Neutrophil (primary cell): ENCODE measurements around the gene PINLYP.

ENCODE experiments used
- H3K27ac ChIP-seq: fragments of 200-600 bp; sonication (generic); 2 replicates; pipeline ENCODE4 v1.5.1; 2016; ENCODE audit warnings: mild to moderate bottlenecking, moderate library complexity
- H3K27me3 ChIP-seq: fragments of 200-600 bp; sonication (generic); 2 replicates; pipeline ENCODE4 v1.6.0; 2016; ENCODE audit warnings: mild to moderate bottlenecking
- H3K36me3 ChIP-seq: fragments of 200-600 bp; sonication (generic); 2 replicates; pipeline ENCODE4 v1.5.1; 2017
- H3K4me1 ChIP-seq, 2 experiments: fragments of 200-600 bp in 1 of 2; sonication (generic) in 1 of 2; 1 replicate in 1 of 2; 2 replicates in 1 of 2; pipeline versions ENCODE4 v1.5.1 to v1.6.1; 2013 to 2016; ENCODE audit warnings: low read depth in 1 of 2, low read length in 1 of 2, mild to moderate bottlenecking in 1 of 2, moderate library complexity in 1 of 2; ENCODE audit not compliant: control insufficient read depth in 1 of 2, insufficient read depth in 1 of 2
- H3K4me3 ChIP-seq, 2 experiments: fragments of 200-600 bp in 1 of 2; sonication (generic) in 1 of 2; 1 replicate in 1 of 2; 2 replicates in 1 of 2; pipeline ENCODE4 v1.5.1; 2013 to 2016; ENCODE audit warnings: low read depth in 1 of 2, low read length in 1 of 2, mild to moderate bottlenecking in 1 of 2, moderate library complexity in 1 of 2
- H3K9me3 ChIP-seq: fragments of 200-600 bp; sonication (generic); 2 replicates; pipeline ENCODE4 v1.5.1; 2016
- TF ChIP-seq, protein P1 (sequence below): fragments of 200-600 bp; sonication (generic); IDR thresholded peaks from 2 replicates; pipeline ENCODE4 v1.5.1; 2016; ENCODE audit warnings: antibody characterized with exemption

PINLYP gene

DNA sequence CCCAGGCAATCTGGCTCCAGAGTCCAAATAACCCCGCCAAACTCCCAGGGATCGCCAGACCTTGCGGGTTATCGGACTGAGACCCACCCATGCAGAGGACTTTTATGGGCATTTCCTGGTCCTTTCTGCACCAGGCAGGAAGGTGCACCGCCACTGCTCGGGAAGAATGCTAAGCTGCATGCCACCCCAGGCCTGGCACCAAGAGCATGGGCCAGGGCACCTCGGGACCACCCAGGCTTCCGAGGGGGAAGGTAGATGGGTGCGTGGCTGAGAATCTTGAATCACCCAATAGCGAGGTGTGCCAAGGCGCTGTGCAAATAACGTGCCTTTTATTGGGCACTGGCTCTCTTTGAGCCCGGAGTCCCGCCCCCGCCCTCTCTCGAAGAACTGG is 43.0 kb upstream of the PINLYP start:
- Histone ChIP-seq H3K36me3 (peaks cover 5% of the 10 kb centered on the region), H3K4me3 (peak overlapping the region; percentile 82 to 83), H3K9me3 (no peaks in the 10 kb centered on the region), H3K4me1 (peaks cover 18 to 21% of the 10 kb centered on the region in 2 experiments), H3K27me3 (no peaks in the 10 kb centered on the region), H3K27ac (peak overlapping the region; percentile 77)
- TF ChIP-seq, protein P1, sequence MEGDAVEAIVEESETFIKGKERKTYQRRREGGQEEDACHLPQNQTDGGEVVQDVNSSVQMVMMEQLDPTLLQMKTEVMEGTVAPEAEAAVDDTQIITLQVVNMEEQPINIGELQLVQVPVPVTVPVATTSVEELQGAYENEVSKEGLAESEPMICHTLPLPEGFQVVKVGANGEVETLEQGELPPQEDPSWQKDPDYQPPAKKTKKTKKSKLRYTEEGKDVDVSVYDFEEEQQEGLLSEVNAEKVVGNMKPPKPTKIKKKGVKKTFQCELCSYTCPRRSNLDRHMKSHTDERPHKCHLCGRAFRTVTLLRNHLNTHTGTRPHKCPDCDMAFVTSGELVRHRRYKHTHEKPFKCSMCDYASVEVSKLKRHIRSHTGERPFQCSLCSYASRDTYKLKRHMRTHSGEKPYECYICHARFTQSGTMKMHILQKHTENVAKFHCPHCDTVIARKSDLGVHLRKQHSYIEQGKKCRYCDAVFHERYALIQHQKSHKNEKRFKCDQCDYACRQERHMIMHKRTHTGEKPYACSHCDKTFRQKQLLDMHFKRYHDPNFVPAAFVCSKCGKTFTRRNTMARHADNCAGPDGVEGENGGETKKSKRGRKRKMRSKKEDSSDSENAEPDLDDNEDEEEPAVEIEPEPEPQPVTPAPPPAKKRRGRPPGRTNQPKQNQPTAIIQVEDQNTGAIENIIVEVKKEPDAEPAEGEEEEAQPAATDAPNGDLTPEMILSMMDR: no peak

DNA sequence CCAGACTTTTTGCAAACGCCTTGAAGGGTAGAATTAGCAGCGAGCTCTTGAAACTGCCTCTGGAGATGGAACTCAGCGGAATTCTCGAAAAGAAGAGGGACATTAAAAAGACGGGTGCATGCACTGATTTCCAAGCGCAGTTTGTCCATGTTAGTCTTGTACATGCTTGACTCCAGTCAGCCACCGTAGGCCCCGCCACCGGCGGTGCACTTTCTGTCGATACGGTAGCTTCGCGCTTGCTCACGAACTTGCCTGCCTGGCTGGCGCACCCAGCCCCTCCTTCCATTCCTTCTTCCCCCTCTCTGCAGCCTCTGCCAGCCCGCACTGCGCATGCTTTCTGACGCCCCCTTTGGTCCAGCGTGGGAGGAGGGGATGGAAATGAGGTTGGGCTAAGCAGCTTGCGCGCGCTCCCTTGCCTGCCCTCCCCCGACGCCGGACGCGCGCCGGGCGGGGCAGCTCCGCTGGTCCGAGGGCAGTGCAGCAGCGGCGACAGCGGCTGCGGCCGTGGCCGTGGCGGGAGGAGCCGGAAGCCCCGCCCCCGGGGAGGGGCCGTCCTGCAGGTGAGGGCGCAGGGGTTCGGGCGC is 42.5 kb upstream of the PINLYP start, which contains the start of gene ZNF575:
Gene ZNF575 (plus strand): TSS at position 227 of the 584 bp plus-strand sequence. CDS start 1,235 bp downstream, outside the sequence.
- Histone ChIP-seq H3K9me3 (no peaks in the 10 kb centered on the region), H3K27ac (peak within 1 kb of the TSS; percentile 77), H3K27me3 (no peaks in the 10 kb centered on the region), H3K36me3 (peaks cover 9% of the 10 kb centered on the region), H3K4me1 (peaks cover 18 to 21% of the 10 kb centered on the region in 2 experiments), H3K4me3 (peak within 1 kb of the TSS; percentile 82 to 83)
- TF ChIP-seq, protein P1: peak; percentile 25

DNA sequence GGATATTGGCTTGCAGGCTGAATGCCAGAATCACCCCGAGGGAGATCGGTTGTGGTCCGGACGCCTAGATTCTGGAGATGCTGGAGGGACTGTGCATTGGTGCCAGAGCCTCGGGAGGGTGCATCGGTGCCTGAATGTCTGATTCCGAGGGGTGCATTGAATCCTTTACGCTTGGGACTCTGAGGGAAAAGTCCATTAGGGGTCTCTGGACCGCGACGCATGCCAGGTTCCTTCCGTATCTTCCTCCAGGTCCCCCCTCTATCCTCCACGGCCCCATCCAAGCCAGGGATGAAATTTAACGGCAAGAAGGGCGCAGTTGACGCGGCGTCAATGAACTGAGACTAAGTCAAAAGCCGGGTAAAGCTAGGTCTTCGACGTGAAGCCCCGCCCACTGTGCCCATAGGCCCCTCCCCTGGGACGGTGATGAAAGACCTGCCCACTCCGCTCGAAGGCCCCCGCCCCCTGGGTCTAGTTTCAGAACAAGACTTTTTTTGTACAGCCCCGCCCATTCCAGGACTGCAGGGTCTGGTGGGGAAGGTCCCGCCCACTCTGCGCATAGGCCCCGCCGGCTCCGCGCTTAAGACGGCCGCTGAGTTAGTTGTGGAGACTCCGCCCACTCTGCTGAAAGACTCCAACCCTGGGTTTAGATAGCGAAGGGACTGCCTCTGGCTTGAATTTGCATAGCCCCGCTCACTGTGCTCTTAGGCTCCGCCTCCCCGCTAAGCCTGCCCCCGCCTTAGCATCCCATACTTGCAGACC is 41.9 kb upstream of the PINLYP start:
- TF ChIP-seq, protein P1: no peak
- peaks cover 18 to 21% of the 10 kb centered on the region in 2 experiments for H3K4me1 ChIP-seq
- H3K4me3 ChIP-seq: peak overlapping the region; percentile 82 to 83
- H3K9me3 ChIP-seq: no peaks in the 10 kb centered on the region
- peak overlapping the region; percentile 77 for H3K27ac ChIP-seq
- no peaks in the 10 kb centered on the region for H3K27me3 ChIP-seq
- H3K36me3 ChIP-seq: peaks cover 16% of the 10 kb centered on the region

DNA sequence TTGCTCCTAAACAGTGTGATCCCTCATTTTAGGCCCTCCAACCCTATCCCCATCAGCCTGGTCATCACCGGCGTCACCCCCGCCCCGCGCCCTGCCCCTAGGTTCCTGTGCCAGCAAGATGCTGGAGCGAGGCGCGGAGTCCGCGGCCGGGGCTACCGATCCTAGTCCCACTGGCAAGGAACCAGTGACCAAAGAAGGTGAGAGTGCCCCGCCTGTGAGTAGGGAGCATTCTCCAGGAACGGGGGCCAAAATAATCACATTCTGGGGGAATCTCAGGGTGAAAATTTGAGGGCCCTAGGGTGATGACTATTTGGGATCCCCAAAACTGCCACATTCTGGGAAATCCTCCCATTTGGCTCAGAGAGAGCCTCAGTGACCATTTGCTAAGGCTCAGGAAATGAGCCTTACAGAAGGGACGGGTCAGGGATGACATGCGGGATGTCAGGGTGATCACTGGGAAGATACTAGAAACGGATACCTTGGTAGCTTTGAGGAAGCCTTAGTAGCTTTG is 41.2 kb upstream of the PINLYP start:
- H3K4me3 ChIP-seq: peak overlapping the region; percentile 82 to 83
- H3K27me3 ChIP-seq: no peaks in the 10 kb centered on the region
- H3K4me1 ChIP-seq: peaks cover 18 to 21% of the 10 kb centered on the region in 2 experiments
- peaks cover 22% of the 10 kb centered on the region for H3K36me3 ChIP-seq
- peak overlapping the region; percentile 77 for H3K27ac ChIP-seq
- no peaks in the 10 kb centered on the region for H3K9me3 ChIP-seq
- TF ChIP-seq, protein P1: no peak

DNA sequence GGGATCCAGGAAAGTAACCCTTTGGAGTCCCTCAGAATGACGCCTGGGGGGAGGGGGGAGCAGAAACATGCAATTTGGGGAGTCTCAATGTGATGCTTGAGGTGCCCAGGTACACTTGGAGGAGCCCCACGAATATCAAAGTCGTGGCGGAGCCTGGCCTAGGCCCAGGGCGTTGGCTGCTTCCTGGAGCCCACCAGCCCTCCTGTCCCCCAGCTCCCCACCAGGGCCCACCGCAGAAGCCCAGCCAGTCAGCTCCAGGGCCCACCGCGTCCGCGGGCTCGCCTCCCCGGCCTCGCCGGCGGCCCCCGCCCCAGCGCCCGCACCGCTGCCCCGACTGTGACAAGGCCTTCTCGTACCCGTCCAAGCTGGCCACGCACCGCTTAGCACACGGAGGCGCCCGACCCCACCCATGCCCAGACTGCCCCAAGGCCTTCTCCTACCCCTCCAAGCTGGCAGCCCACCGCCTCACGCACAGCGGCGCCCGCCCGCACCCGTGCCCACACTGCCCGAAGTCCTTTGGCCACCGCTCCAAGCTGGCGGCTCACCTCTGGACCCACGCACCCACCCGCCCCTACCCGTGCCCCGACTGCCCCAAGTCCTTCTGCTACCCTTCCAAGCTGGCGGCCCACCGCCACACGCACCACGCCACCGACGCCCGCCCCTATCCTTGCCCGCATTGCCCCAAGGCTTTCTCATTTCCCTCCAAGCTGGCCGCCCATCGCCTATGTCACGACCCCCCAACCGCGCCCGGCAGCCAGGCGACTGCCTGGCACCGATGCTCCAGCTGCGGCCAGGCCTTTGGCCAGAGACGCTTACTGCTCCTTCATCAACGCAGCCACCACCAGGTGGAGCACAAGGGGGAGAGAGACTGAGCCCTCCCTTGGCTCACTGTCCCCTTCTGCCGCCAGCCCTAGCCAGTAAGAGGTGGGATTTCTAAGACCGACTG is 40.5 kb upstream of the PINLYP start:
- Histone ChIP-seq H3K27me3 (no peaks in the 10 kb centered on the region), H3K4me3 (no peak overlapping the region), H3K4me1 (peaks cover 18 to 21% of the 10 kb centered on the region in 2 experiments), H3K36me3 (peaks cover 28% of the 10 kb centered on the region), H3K9me3 (no peaks in the 10 kb centered on the region), H3K27ac (peak overlapping the region; percentile 77)
- TF ChIP-seq, protein P1: no peak
